ENCODE data around the gene UNC80. TPM values are rescaled to one million over a fixed set of nuclear protein-coding genes. Genes with fewer than 3 reads are reported as not detected.

Gene UNC80
- total RNA-seq, 2 experiments from 2014 or later: not detected

GRCh38 chr2:210000464-210001324 lies 229.1 kb downstream of the UNC80 start:
- ChIA-PET POLR2A (no interaction called here), CTCF (interaction anchor here (0.6 kb wide), 1 partner anchor 13 kb away, joined by 3 read pairs; no protein-coding TSS in a partner anchor)

- CTCF ChIA-PET: no interaction called here
- POLR2A ChIA-PET: interaction anchor here (0.9 kb wide), 1 partner anchor 11 kb away, joined by 3 read pairs; no protein-coding TSS in a partner anchor
Measured at GRCh38 chr2:210002158-210003157, 230.8 kb downstream of the UNC80 start, which contains the start of gene RPE. Gene RPE, plus strand, starts transcription at chr2:210002638. Its CDS starts 24 bp downstream, at chr2:210002662.

- ChIA-PET POLR2A (interaction anchor here (0.9 kb wide), 1 partner anchor 12 kb away, joined by 3 read pairs; no protein-coding TSS in a partner anchor), CTCF (no interaction called here)
Measured at GRCh38 chr2:210003359-210003758, 231.7 kb downstream of the UNC80 start.

GRCh38 chr2:210004881-210005280 lies 233.2 kb downstream of the UNC80 start:
- ChIA-PET POLR2A (interaction anchor here (0.7 kb wide), 1 partner anchor 599 kb away, joined by 3 read pairs; no protein-coding TSS in a partner anchor), CTCF (no interaction called here)

- CTCF ChIA-PET: interaction anchor here (0.6 kb wide), 1 partner anchor 9 kb away, joined by 3 read pairs; no protein-coding TSS in a partner anchor
Measured at GRCh38 chr2:210007895-210008294, 236.3 kb downstream of the UNC80 start.

GRCh38 chr2:210009126-210009525 lies 237.5 kb downstream of the UNC80 start:
- POLR2A ChIA-PET: no interaction called here
- CTCF ChIA-PET: no interaction called here

More at GRCh38 chr2:210007895-210008294, 236.3 kb downstream of the UNC80 start:
- POLR2A ChIA-PET: no interaction called here

- POLR2A ChIA-PET: no interaction called here
Measured at GRCh38 chr2:210009896-210010295, 238.3 kb downstream of the UNC80 start.

GRCh38 chr2:210020138-210020537 lies 248.5 kb downstream of the UNC80 start:
- ChIA-PET CTCF (no interaction called here), POLR2A (no interaction called here)

More at GRCh38 chr2:210009896-210010295, 238.3 kb downstream of the UNC80 start:
- CTCF ChIA-PET: no interaction called here

- ChIA-PET CTCF (no interaction called here), POLR2A (no interaction called here)
Measured at GRCh38 chr2:210022824-210023223, 251.2 kb downstream of the UNC80 start.

GRCh38 chr2:210027608-210028007 lies 256.0 kb downstream of the UNC80 start:
- CTCF ChIA-PET: no interaction called here
- POLR2A ChIA-PET: no interaction called here

- ChIA-PET CTCF (no interaction called here), POLR2A (no interaction called here)
Measured at GRCh38 chr2:210028178-210028577, 256.5 kb downstream of the UNC80 start.

- CTCF ChIA-PET: no interaction called here
Measured at GRCh38 chr2:210034087-210034683, 262.6 kb downstream of the UNC80 start.

GRCh38 chr2:210035679-210036078 lies 264.0 kb downstream of the UNC80 start:
- POLR2A ChIA-PET: no interaction called here
- CTCF ChIA-PET: no interaction called here

More at GRCh38 chr2:210034087-210034683, 262.6 kb downstream of the UNC80 start:
- POLR2A ChIA-PET: no interaction called here

- POLR2A ChIA-PET: no interaction called here
- CTCF ChIA-PET: no interaction called here
Measured at GRCh38 chr2:210038078-210038477, 266.4 kb downstream of the UNC80 start.

GRCh38 chr2:210046851-210047500 lies 275.3 kb downstream of the UNC80 start:
- CTCF ChIA-PET: no interaction called here
- POLR2A ChIA-PET: no interaction called here
